Measurements from ENCODE around the gene TDRD1.

DNA sequence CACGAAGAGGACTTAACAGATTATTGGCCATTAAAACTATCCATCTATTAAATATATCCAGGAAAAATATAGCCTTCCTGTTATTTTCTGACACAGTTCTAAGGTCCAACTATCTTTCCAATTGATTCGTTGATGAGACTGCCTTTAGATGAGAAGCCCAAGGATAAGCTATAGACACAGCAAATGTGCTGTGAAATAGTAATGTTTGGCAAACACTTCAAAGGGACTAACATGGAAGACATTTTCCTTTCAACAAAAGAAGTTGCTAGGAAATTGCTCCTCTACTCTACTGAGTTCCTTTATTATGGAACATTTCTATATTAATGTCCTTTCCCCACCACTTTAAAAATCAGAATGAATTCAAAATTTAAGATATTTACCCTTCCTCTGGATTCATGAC lies 43.7 kb upstream of the TDRD1 start:
- TF ChIP-seq CTCF (IDR thresholded peaks at IDR 0.05; ENCODE audit: low read length) (no peak), EZH2 (IDR thresholded peaks at IDR 0.05; ENCODE audit: borderline replicate concordance, low read length) (no peak)
